ENCODE results near the gene EPN2. TPM values are rescaled to one million over a fixed set of nuclear protein-coding genes. Genes with fewer than 3 reads are reported as not detected.
A peak's percentile ranks its signal among the peaks of the same experiment; 100 is the strongest.

EPN2 gene
- polyA plus RNA-seq, 6 donors from 2014 or later = 9.8 to 35.0 (median 28.9) TPM

DNA sequence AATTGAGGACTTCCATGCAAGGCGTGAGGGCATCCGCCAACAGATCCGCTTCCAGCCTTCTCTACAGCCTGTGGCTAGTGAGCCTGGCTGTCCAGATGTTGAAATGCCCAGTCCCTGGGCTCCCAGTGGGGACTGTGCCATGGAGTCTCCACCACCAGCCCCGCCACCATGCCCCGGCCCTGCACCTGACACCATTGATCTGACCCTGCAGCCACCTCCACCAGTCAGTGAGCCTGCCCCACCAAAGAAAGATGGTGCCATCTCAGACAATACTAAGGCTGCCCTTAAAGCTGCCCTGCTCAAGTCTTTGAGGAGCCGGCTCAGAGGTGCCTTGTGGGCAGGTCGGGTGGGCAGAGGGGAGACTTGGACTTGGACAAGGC, 144.2 kb downstream of the EPN2 start:
- Mint-ChIP-seq H3K4me1 (peaks cover 6 to 34% (median 16%) of the 10 kb centered on the region in 3 donors), H3K4me3 (no peak overlapping the region), H3K27ac (no peak overlapping the region), H3K9me3 (no peaks in the 10 kb centered on the region), H3K27me3 (peaks cover 0 to 1% (median 0%) of the 10 kb centered on the region in 3 donors), H3K36me3 (peaks cover 6 to 14% of the 10 kb centered on the region in 2 donors)
- DNase-seq = no peak
- ATAC-seq (ENCODE audit: low read depth in 2 of 2) = no peak

GRCh38 chr17:19381741-19382444, 144.7 kb downstream of the EPN2 start:
- Mint-ChIP-seq H3K9me3 (no peaks in the 10 kb centered on the region), H3K27ac (peak overlapping the region in 1 of 6 donors; percentile 60), H3K27me3 (peaks cover 0 to 5% (median 0%) of the 10 kb centered on the region in 3 donors), H3K36me3 (peaks cover 6 to 14% of the 10 kb centered on the region in 2 donors), H3K4me3 (no peak overlapping the region), H3K4me1 (peaks cover 3 to 32% (median 16%) of the 10 kb centered on the region in 3 donors)
- ATAC-seq (ENCODE audit: low read depth in 2 of 2) (no peak), DNase-seq (no peak)

DNA sequence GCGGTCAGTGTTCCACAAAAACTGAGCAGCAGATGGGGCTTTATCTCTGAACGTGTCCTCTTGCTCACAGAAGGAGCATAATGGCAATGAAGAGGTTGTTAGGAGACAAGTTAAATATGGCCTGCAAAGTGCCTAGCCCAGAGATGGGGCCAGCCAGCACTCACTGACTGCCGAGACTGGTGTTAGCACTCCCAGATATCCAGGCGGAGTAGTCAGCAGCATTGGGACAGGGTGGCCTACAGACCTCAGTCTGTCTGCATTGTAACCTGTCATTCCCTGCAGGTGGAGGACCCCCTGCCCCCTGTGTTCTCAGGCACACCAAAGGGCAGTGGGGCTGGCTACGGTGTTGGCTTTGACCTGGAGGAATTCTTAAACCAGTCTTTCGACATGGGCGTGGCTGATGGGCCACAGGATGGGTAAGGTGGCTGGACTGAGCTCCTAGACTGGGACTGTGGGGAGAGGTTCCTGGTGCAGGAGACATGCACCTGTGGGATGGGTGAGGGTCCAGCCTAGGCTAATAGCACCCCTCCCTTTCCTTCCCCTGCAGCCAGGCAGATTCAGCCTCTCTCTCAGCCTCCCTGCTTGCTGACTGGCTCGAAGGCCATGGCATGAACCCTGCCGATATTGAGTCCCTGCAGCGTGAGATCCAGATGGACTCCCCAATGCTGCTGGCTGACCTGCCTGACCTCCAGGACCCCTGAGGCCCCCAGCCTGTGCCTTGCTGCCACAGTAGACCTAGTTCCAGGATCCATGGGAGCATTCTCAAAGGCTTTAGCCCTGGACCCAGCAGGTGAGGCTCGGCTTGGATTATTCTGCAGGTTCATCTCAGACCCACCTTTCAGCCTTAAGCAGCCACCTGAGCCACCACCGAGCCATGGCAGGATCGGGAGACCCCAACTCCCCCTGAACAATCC, 145.6 kb downstream of the EPN2 start:
- no peak overlapping the region for H3K4me3 Mint-ChIP-seq
- H3K9me3 Mint-ChIP-seq = no peaks in the 10 kb centered on the region
- ATAC-seq (ENCODE audit: low read depth in 2 of 2) = no peak
- peaks cover 3 to 13% (median 5%) of the 10 kb centered on the region in 3 donors for H3K27me3 Mint-ChIP-seq
- no peak for DNase-seq
- no peak overlapping the region for H3K27ac Mint-ChIP-seq
- peaks cover 0 to 25% (median 12%) of the 10 kb centered on the region in 3 donors for H3K4me1 Mint-ChIP-seq
- peaks cover 6 to 14% of the 10 kb centered on the region in 2 donors for H3K36me3 Mint-ChIP-seq

- peaks cover 6 to 14% of the 10 kb centered on the region in 2 donors for H3K36me3 Mint-ChIP-seq
- peak overlapping the region in 1 of 8 donors; percentile 41 for H3K4me3 Mint-ChIP-seq
- ATAC-seq (ENCODE audit: low read depth in 2 of 2) (no peak), DNase-seq (no peak)
- peaks cover 0 to 19% (median 12%) of the 10 kb centered on the region in 3 donors for H3K4me1 Mint-ChIP-seq
- peak overlapping the region in 1 of 6 donors; percentile 22 for H3K27ac Mint-ChIP-seq
- peaks cover 8 to 18% (median 9%) of the 10 kb centered on the region in 3 donors for H3K27me3 Mint-ChIP-seq
- no peaks in the 10 kb centered on the region for H3K9me3 Mint-ChIP-seq
Observed at GRCh38 chr17:19383681-19384470, 146.7 kb downstream of the EPN2 start.

DNA sequence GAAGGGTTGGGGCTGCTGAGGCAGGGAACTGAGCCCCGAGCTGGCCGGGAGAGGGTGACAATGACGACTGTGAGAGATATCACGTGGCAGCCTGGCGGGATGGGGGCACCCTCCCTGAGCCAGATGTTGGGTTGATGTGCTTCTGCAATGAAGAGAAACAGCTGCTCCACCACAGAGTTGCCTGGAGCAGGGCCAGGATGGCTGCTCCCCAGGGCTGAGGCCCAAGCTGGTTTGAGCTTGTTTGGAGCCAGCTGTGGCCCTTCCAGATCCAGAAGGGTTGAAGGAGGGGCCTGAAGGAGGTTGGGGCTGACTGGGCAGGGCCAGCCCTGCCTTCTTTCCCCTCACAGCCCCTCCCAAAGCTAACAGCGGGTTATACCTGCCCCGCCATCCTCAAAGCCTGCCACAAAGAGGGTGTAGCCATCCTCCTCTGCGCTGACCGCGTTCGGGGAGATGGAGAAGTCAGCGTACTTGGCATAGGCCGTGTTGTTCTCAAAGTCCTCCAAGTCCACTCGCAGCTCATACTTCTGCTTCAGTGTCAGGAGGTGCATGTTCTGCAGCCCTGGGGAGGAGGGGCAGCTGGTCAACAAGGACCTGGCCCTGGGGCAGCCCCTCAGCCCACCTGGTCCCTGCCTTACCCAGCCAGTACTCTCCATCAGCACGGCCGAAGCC, 147.7 kb downstream of the EPN2 start:
- Mint-ChIP-seq H3K4me3 (no peak overlapping the region), H3K36me3 (peaks cover 6 to 14% of the 10 kb centered on the region in 2 donors)

DNA sequence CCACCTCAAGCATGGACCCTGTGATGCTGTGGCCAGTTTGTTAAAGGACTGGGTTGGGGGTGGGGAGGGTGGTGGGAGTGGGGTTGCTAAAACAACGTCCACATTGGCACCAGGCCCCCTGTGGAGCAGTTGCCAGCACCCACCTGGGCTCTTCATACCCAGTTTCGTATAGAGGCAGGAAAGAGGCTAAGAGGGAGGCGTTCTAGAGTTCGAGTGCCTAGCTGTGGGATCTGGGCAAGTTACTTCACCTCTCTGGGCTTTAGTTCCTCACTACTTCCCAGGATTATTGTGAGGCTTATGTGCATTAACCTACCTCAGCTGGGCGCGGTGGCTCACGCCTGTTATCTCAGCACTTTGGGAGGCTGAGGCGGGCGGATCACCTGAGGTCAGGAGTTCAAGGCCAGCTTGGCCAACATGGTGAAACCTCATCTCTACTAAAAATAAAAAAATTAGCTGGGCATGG, 148.4 kb downstream of the EPN2 start:
- ATAC-seq (ENCODE audit: low read depth in 2 of 2) (no peak), DNase-seq (no peak)
- H3K4me3 Mint-ChIP-seq = no peak overlapping the region
- H3K9me3 Mint-ChIP-seq = no peaks in the 10 kb centered on the region
- H3K4me1 Mint-ChIP-seq = peaks cover 0 to 12% (median 8%) of the 10 kb centered on the region in 3 donors
- H3K27ac Mint-ChIP-seq = peak overlapping the region in 1 of 6 donors; percentile 29
- H3K27me3 Mint-ChIP-seq = peaks cover 9 to 18% (median 12%) of the 10 kb centered on the region in 3 donors
- H3K36me3 Mint-ChIP-seq = peaks cover 6 to 11% of the 10 kb centered on the region in 2 donors

More for the DNA sequence above, 147.7 kb downstream of the EPN2 start:
- no peaks in the 10 kb centered on the region for H3K9me3 Mint-ChIP-seq
- ATAC-seq (ENCODE audit: low read depth in 2 of 2) (no peak), DNase-seq (no peak)
- H3K4me1 Mint-ChIP-seq = peaks cover 0 to 12% (median 9%) of the 10 kb centered on the region in 3 donors
- H3K27ac Mint-ChIP-seq = peak overlapping the region in 2 of 6 donors; percentile 49 to 88
- peaks cover 9 to 18% (median 12%) of the 10 kb centered on the region in 3 donors for H3K27me3 Mint-ChIP-seq

Other genes starting within 250 kb of the EPN2 start
- gene FAM83G, start 232.6 kb upstream of the EPN2 start, polyA plus RNA-seq (ENCODE audit: low read depth in 6 of 6) = 1 to 10 TPM; 2.5 to 4.4 (median 2.9) TPM
- gene GRAP, start 190.4 kb upstream of the EPN2 start, polyA plus RNA-seq (ENCODE audit: low read depth in 6 of 6) = 10 to 100 TPM; 46.2 to 90.5 (median 52.6) TPM
- 1 to 10 TPM in 5 of 6 donors, not detected in 1; 3.5 to 7.2 (median 4.4) TPM for gene GRAPL, start 109.8 kb upstream of the EPN2 start, polyA plus RNA-seq (ENCODE audit: low read depth in 6 of 6)
- 1 to 10 TPM; 1.2 to 4.1 (median 1.6) TPM for gene B9D1, start 125.4 kb downstream of the EPN2 start, polyA plus RNA-seq (ENCODE audit: low read depth in 6 of 6)
- gene MAPK7, start 141.1 kb downstream of the EPN2 start, polyA plus RNA-seq (ENCODE audit: low read depth in 6 of 6) = 10 to 100 TPM in 1 of 6 donors, 1 to 10 TPM in 5; 3.5 to 11.3 (median 7.3) TPM
- not detected for gene MFAP4, start 149.8 kb downstream of the EPN2 start, polyA plus RNA-seq (ENCODE audit: low read depth in 6 of 6)
- not detected for gene RNF112, start 173.9 kb downstream of the EPN2 start, polyA plus RNA-seq (ENCODE audit: low read depth in 6 of 6)